ENCODE measurements around the gene F10.
"Not testable (repeated sequence)": the region's sequence is repeated elsewhere in the genome, so short reads cannot be mapped to it uniquely, and the experiment has no call there.

F10 gene

GRCh38 chr13:113102727-113103126 lies 19.9 kb upstream of the F10 start:
- no peak for DNase-seq

GRCh38 chr13:113103646-113104045 lies 19.0 kb upstream of the F10 start:
- no peak for DNase-seq

- peak; percentile 55 to 80 (median 60) for DNase-seq
Measured at GRCh38 chr13:113105032-113105920, 17.3 kb upstream of the F10 start, which contains the start of gene F7. F7 (plus strand) TSS chr13:113105791; CDS start chr13:113105842, 51 bp downstream.

GRCh38 chr13:113105921-113106452 lies 16.6 kb upstream of the F10 start:
- no peak for DNase-seq

- DNase-seq: no peak
Measured at GRCh38 chr13:113106711-113107351, 15.8 kb upstream of the F10 start.

GRCh38 chr13:113108521-113108920 lies 14.1 kb upstream of the F10 start:
- DNase-seq: not testable (repeated sequence)

GRCh38 chr13:113109151-113110047 lies 13.2 kb upstream of the F10 start:
- peak in 1 of 3 experiments; percentile 41 for DNase-seq

GRCh38 chr13:113110048-113110851 lies 12.3 kb upstream of the F10 start:
- DNase-seq: peak in 2 of 3 experiments; percentile 65 to 78

GRCh38 chr13:113110852-113111315 lies 11.7 kb upstream of the F10 start:
- peak in 1 of 3 experiments; percentile 59 for DNase-seq

GRCh38 chr13:113111821-113112220 lies 10.8 kb upstream of the F10 start:
- not testable (repeated sequence) for DNase-seq

GRCh38 chr13:113112475-113112874 lies 10.1 kb upstream of the F10 start:
- not testable (repeated sequence) for DNase-seq

GRCh38 chr13:113112893-113113845 lies 9.4 kb upstream of the F10 start:
- DNase-seq: no peak

GRCh38 chr13:113113846-113114271 lies 8.7 kb upstream of the F10 start:
- no peak for DNase-seq

GRCh38 chr13:113114511-113115362 lies 7.9 kb upstream of the F10 start:
- DNase-seq: no peak

GRCh38 chr13:113115363-113116205 lies 7.0 kb upstream of the F10 start:
- no peak for DNase-seq

GRCh38 chr13:113116206-113116800 lies 6.3 kb upstream of the F10 start:
- DNase-seq: no peak

- no peak for DNase-seq
Measured at GRCh38 chr13:113116871-113117271, 5.7 kb upstream of the F10 start.

- no peak for DNase-seq
Measured at GRCh38 chr13:113117335-113117872, 5.2 kb upstream of the F10 start.

Data from NCI-H1417 (cell line).